ENCODE data around the gene FAM3A.

FAM3A gene

GRCh38 chrX:154470434-154470833 lies 45.6 kb downstream of the FAM3A start:
- H3K4me2 ChIP-seq (ENCODE audit: insufficient read depth, low read length) = no peak overlapping the region
- no peak overlapping the region for H3K4me3 ChIP-seq (ENCODE audit: low read depth in 1 of 2, low read length in 2 of 2)
- H4K20me1 ChIP-seq (ENCODE audit: insufficient read depth, low read length) = no peaks in the 10 kb centered on the region
- ATAC-seq (ENCODE audit: insufficient read depth, low read depth) (no peak), DNase-seq (no peak)
- H3K9ac ChIP-seq (ENCODE audit: low read depth, low read length) = no peak overlapping the region
- no peaks in the 10 kb centered on the region for H3K27me3 ChIP-seq (ENCODE audit: insufficient read depth, low read length, poor library complexity)
- no peaks in the 10 kb centered on the region for H3K9me3 ChIP-seq (ENCODE audit: insufficient read depth, low read length, severe bottlenecking)
- H2AFZ ChIP-seq (ENCODE audit: low read depth, low read length) = no peak overlapping the region
- TF ChIP-seq CTCF (IDR thresholded peaks at IDR 0.05; ENCODE audit: borderline replicate concordance, extremely low read depth, low read length, poor library complexity, severe bottlenecking) (no peak), EZH2 (IDR thresholded peaks at IDR 0.05; ENCODE audit: borderline replicate concordance, low read depth, low read length, severe bottlenecking) (no peak)
- H3K27ac ChIP-seq (ENCODE audit: low read length) = no peak overlapping the region
- no peaks in the 10 kb centered on the region for H3K79me2 ChIP-seq (ENCODE audit: insufficient read depth, low read length)
- peaks cover 57% of the 10 kb centered on the region for H3K36me3 ChIP-seq (ENCODE audit: insufficient read depth, low read length)
- no peaks in the 10 kb centered on the region for H3K4me1 ChIP-seq (ENCODE audit: insufficient read depth, low read length)

GRCh38 chrX:154469880-154470279 lies 46.2 kb downstream of the FAM3A start:
- Histone ChIP-seq H2AFZ (ENCODE audit: low read depth, low read length) (no peak overlapping the region), H3K36me3 (ENCODE audit: insufficient read depth, low read length) (peaks cover 63% of the 10 kb centered on the region)
- TF ChIP-seq EZH2 (IDR thresholded peaks at IDR 0.05; ENCODE audit: borderline replicate concordance, low read depth, low read length, severe bottlenecking) = no peak
- no peak for TF ChIP-seq CTCF (IDR thresholded peaks at IDR 0.05; ENCODE audit: borderline replicate concordance, extremely low read depth, low read length, poor library complexity, severe bottlenecking)

GRCh38 chrX:154469114-154469513 lies 46.9 kb downstream of the FAM3A start:
- Histone ChIP-seq H3K4me2 (ENCODE audit: insufficient read depth, low read length) (no peak overlapping the region), H3K27ac (ENCODE audit: low read length) (no peak overlapping the region), H3K79me2 (ENCODE audit: insufficient read depth, low read length) (no peaks in the 10 kb centered on the region), H3K4me3 (ENCODE audit: low read depth in 1 of 2, low read length in 2 of 2) (no peak overlapping the region), H3K27me3 (ENCODE audit: insufficient read depth, low read length, poor library complexity) (no peaks in the 10 kb centered on the region), H4K20me1 (ENCODE audit: insufficient read depth, low read length) (no peaks in the 10 kb centered on the region), H3K36me3 (ENCODE audit: insufficient read depth, low read length) (peaks cover 69% of the 10 kb centered on the region), H3K4me1 (ENCODE audit: insufficient read depth, low read length) (no peaks in the 10 kb centered on the region), H3K9ac (ENCODE audit: low read depth, low read length) (no peak overlapping the region), H3K9me3 (ENCODE audit: insufficient read depth, low read length, severe bottlenecking) (no peaks in the 10 kb centered on the region), H2AFZ (ENCODE audit: low read depth, low read length) (no peak overlapping the region)
- TF ChIP-seq CTCF (IDR thresholded peaks at IDR 0.05; ENCODE audit: borderline replicate concordance, extremely low read depth, low read length, poor library complexity, severe bottlenecking) (no peak), EZH2 (IDR thresholded peaks at IDR 0.05; ENCODE audit: borderline replicate concordance, low read depth, low read length, severe bottlenecking) (no peak)
- ATAC-seq (ENCODE audit: insufficient read depth, low read depth) (no peak), DNase-seq (no peak)

More at GRCh38 chrX:154469880-154470279, 46.2 kb downstream of the FAM3A start:
- Histone ChIP-seq H3K27me3 (ENCODE audit: insufficient read depth, low read length, poor library complexity) (no peaks in the 10 kb centered on the region), H3K9ac (ENCODE audit: low read depth, low read length) (no peak overlapping the region), H3K79me2 (ENCODE audit: insufficient read depth, low read length) (no peaks in the 10 kb centered on the region), H3K27ac (ENCODE audit: low read length) (no peak overlapping the region), H3K4me1 (ENCODE audit: insufficient read depth, low read length) (no peaks in the 10 kb centered on the region), H4K20me1 (ENCODE audit: insufficient read depth, low read length) (no peaks in the 10 kb centered on the region), H3K4me3 (ENCODE audit: low read depth in 1 of 2, low read length in 2 of 2) (no peak overlapping the region), H3K9me3 (ENCODE audit: insufficient read depth, low read length, severe bottlenecking) (no peaks in the 10 kb centered on the region), H3K4me2 (ENCODE audit: insufficient read depth, low read length) (no peak overlapping the region)
- DNase-seq = no peak
- ATAC-seq (ENCODE audit: insufficient read depth, low read depth) = no peak

- no peak overlapping the region for H2AFZ ChIP-seq (ENCODE audit: low read depth, low read length)
- no peak overlapping the region for H3K4me3 ChIP-seq (ENCODE audit: low read depth in 1 of 2, low read length in 2 of 2)
- H4K20me1 ChIP-seq (ENCODE audit: insufficient read depth, low read length) = no peaks in the 10 kb centered on the region
- no peaks in the 10 kb centered on the region for H3K9me3 ChIP-seq (ENCODE audit: insufficient read depth, low read length, severe bottlenecking)
- no peak overlapping the region for H3K27ac ChIP-seq (ENCODE audit: low read length)
- TF ChIP-seq EZH2 (IDR thresholded peaks at IDR 0.05; ENCODE audit: borderline replicate concordance, low read depth, low read length, severe bottlenecking) (no peak), CTCF (IDR thresholded peaks at IDR 0.05; ENCODE audit: borderline replicate concordance, extremely low read depth, low read length, poor library complexity, severe bottlenecking) (no peak)
- no peak for DNase-seq
- no peak for ATAC-seq (ENCODE audit: insufficient read depth, low read depth)
- no peak overlapping the region for H3K9ac ChIP-seq (ENCODE audit: low read depth, low read length)
- H3K79me2 ChIP-seq (ENCODE audit: insufficient read depth, low read length) = no peaks in the 10 kb centered on the region
- peaks cover 69% of the 10 kb centered on the region for H3K36me3 ChIP-seq (ENCODE audit: insufficient read depth, low read length)
- H3K27me3 ChIP-seq (ENCODE audit: insufficient read depth, low read length, poor library complexity) = no peaks in the 10 kb centered on the region
- no peaks in the 10 kb centered on the region for H3K4me1 ChIP-seq (ENCODE audit: insufficient read depth, low read length)
- H3K4me2 ChIP-seq (ENCODE audit: insufficient read depth, low read length) = no peak overlapping the region
Observed at GRCh38 chrX:154468217-154468616, 47.8 kb downstream of the FAM3A start.

Measured in DND-41 (cell line).